ENCODE results near the gene PHLDA2.

DNA sequence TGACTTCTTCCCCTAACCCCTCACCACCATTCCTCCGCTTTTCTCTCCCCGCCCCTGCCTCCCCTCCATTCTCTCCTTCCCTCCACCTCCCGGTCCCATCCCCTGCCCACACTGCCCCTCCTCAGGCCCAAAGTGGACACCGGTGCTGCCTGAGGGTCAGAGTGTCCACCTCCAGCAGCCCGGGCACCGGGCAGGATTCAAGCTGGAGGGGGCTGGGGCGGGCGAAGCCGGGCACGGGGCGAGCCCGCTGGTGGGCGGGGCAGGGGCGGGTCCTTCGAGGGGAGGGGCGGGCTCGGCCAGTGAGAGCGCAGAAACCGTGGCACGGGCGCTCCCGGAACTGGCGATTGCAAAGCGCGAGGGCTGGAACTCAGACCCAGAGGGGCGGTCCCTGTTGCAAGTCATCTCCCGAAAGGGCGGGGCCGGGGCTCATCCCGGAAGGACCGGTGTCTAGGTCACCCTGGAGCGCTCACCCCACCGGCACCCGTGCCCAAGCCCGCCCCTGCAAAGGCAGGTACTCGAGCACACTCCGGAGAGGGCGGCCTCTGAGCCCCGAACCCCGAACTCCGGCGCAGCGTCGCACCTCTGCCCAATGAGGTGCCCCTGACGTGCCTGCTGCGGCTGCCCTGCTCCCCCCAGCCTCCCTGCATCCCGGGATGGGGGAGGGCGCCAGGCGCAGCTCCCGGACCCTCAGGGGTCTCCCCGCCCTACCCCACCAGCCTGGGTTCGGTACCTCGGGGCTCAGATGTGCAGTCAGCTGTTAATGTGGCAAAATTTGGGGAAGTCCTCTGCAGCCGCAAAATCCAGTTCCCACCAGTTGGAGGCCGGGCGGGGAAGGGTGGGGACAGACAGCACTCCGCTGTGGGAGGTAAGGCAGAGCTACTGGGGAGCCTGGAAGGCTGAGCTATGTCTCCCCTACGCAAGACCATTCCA is 27.1 kb downstream of the PHLDA2 start:
- no peak; the same call in 1 of the 2 replicates for TF ChIP-seq MAFK (IDR thresholded peaks at IDR 0.05; ENCODE audit: low read length)
- no peak for TF ChIP-seq ZKSCAN3 (CRISPR knock-in tag; IDR thresholded peaks at IDR 0.05)
- no peak for TF ChIP-seq SIX5 (IDR thresholded peaks at IDR 0.05; ENCODE audit: borderline replicate concordance in 1 of 2, insufficient read depth in 1 of 2, low read depth in 1 of 2, low read length in 2 of 2)
- TF ChIP-seq, protein P1, sequence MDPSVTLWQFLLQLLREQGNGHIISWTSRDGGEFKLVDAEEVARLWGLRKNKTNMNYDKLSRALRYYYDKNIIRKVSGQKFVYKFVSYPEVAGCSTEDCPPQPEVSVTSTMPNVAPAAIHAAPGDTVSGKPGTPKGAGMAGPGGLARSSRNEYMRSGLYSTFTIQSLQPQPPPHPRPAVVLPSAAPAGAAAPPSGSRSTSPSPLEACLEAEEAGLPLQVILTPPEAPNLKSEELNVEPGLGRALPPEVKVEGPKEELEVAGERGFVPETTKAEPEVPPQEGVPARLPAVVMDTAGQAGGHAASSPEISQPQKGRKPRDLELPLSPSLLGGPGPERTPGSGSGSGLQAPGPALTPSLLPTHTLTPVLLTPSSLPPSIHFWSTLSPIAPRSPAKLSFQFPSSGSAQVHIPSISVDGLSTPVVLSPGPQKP (CRISPR knock-in tag; IDR thresholded peaks at IDR 0.05), result no peak
- peak; percentile 71 for TF ChIP-seq SP1 (CRISPR knock-in tag; IDR thresholded peaks at IDR 0.05)
- TF ChIP-seq HDAC3 (IDR thresholded peaks at IDR 0.05; ENCODE audit: borderline replicate concordance, partially characterized antibody), result no peak
- TF ChIP-seq ZNF324 (CRISPR knock-in tag; IDR thresholded peaks at IDR 0.05), result no peak
- no peak for TF ChIP-seq EGR1 (conservative IDR thresholded peaks at IDR 0.05)
- TF ChIP-seq, protein P2, sequence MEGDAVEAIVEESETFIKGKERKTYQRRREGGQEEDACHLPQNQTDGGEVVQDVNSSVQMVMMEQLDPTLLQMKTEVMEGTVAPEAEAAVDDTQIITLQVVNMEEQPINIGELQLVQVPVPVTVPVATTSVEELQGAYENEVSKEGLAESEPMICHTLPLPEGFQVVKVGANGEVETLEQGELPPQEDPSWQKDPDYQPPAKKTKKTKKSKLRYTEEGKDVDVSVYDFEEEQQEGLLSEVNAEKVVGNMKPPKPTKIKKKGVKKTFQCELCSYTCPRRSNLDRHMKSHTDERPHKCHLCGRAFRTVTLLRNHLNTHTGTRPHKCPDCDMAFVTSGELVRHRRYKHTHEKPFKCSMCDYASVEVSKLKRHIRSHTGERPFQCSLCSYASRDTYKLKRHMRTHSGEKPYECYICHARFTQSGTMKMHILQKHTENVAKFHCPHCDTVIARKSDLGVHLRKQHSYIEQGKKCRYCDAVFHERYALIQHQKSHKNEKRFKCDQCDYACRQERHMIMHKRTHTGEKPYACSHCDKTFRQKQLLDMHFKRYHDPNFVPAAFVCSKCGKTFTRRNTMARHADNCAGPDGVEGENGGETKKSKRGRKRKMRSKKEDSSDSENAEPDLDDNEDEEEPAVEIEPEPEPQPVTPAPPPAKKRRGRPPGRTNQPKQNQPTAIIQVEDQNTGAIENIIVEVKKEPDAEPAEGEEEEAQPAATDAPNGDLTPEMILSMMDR (IDR thresholded peaks at IDR 0.05 in 2 of 3, conservative IDR thresholded peaks at IDR 0.05 in 1 of 3; ENCODE audit: insufficient read depth in 2 of 3, low read depth in 1 of 3, low read length in 3 of 3), result no peak
- no peak for TF ChIP-seq HDAC6 (IDR thresholded peaks at IDR 0.05; ENCODE audit: low read depth, low read length)
- no peak for TF ChIP-seq CBX3 (IDR thresholded peaks at IDR 0.05; ENCODE audit: borderline replicate concordance in 1 of 2, low read length in 2 of 2)
- TF ChIP-seq EP300 (IDR thresholded peaks at IDR 0.05; ENCODE audit: low read length), result no peak
- no peak for TF ChIP-seq JUNB (CRISPR knock-in tag; conservative IDR thresholded peaks at IDR 0.05)

All from K562 (cell line).